Right lobe of liver (tissue), 6 donors: Measurements from ENCODE around the gene TMEM247. TPM values are rescaled to one million over a fixed set of nuclear protein-coding genes. Genes with fewer than 3 reads are reported as not detected.

Experiments used
- ATAC-seq, 4 donors: fragments of 200-7000 bp; cut with Tn5 transposase; one replicate each; pipeline ENCODE4 v1.9.1; 2020; ENCODE audit warnings: mild to moderate bottlenecking in 4 of 4, moderate library complexity in 4 of 4
- DNase-seq, 3 donors: peaks; one replicate each; pipeline ENCODE4 v3.0.0-alpha.2; 2020
- H3K27ac ChIP-seq, 3 donors: fragments of 200-600 bp; one replicate each; pipeline ENCODE4 v1.8.0; 2022
- H3K27me3 ChIP-seq, 2 donors: fragments of 200-600 bp; one replicate each; pipeline ENCODE4 v1.8.0; 2022
- H3K36me3 ChIP-seq, 4 donors: fragments of 200-600 bp; sonication (generic) in 1 of 4; one replicate each; pipeline versions ENCODE4 v1.5.1 to v1.8.0; 2017 to 2022; ENCODE audit warnings: control low read depth in 1 of 4
- H3K4me1 ChIP-seq, 4 donors: fragments of 200-600 bp; sonication (generic) in 1 of 4; one replicate each; pipeline versions ENCODE4 v1.5.1 to v1.8.0; 2017 to 2022; ENCODE audit warnings: control low read depth in 1 of 4
- H3K4me3 ChIP-seq, 3 donors: fragments of 200-600 bp; one replicate each; pipeline ENCODE4 v1.8.0; 2022
- H3K9me3 ChIP-seq, 4 donors: fragments of 200-600 bp; sonication (generic) in 1 of 4; one replicate each; pipeline versions ENCODE4 v1.5.1 to v1.8.0; 2017 to 2022; ENCODE audit warnings: control low read depth in 1 of 4
- CTCF ChIP-seq, 4 donors: fragments of 200-600 bp in 3 of 4; fragments of 450-650 bp in 1 of 4; IDR thresholded peaks; one replicate each; pipeline versions ENCODE4 v1.5.1 to v1.8.0; 2016 to 2022; ENCODE audit warnings: antibody characterized with exemption in 4 of 4, mild to moderate bottlenecking in 2 of 4
- POLR2A ChIP-seq: fragments of 450-650 bp; IDR thresholded peaks from one replicate; pipeline ENCODE4 v1.6.1; 2017; ENCODE audit warnings: antibody characterized with exemption, mild to moderate bottlenecking
- WGBS: methylation state at CpG from one replicate; pipeline ENCODE4 v1.1.6; 2018; ENCODE audit warnings: low coverage, low lambda C conversion rate; ENCODE audit not compliant: insufficient coverage; ENCODE audit errors: missing lambda C conversion rate; 5-methylcytosine and 5-hydroxymethylcytosine counted together
- intact Hi-C, 2 donors: fragments of 100-400 bp; cut with DNase I; formaldehyde crosslinking; loops; one replicate each; pipeline versions ENCODE4 v1.11.2 to v1.14.1; 2022
- total RNA-seq, 6 experiments: library from RNA; depleted of rRNA in 2 of 6; stranded (reverse); fragments of >200 nt in 2 of 6; fragmentation: NEBNext Ultra II Directional in 3 of 6; extraction: Animal tissue kit (Norgen Biotek cat#: 25700) in 3 of 6; gene quantifications; one replicate each; pipeline versions ENCODE4 v1.1.0 to v1.2.4, GENCODE V29; 2016 to 2023
- donor health status: DM: no; HTN: yes; CAD: no.
- donor health status: DM: no; HTN: no; CAD: no.
- donor health status: DM: no; HTN: no; CAD: no.
- donor health status: DM: no; HTN: yes; CAD: no.
- donor health status: DM: no; HTN: yes; CAD: no.

The TMEM247 gene
- total RNA-seq, 6 experiments from 2014 or later, result not detected

- Histone ChIP-seq H3K27ac (no peak overlapping the region), H3K4me3 (no peak overlapping the region), H3K9me3 (no peaks in the 10 kb centered on the region), H3K36me3 (no peaks in the 10 kb centered on the region), H3K27me3 (no peaks in the 10 kb centered on the region), H3K4me1 (no peaks in the 10 kb centered on the region)
- intact Hi-C loops, result no loop called here
- ATAC-seq, result no peak
- DNase-seq, result no peak
- no peak for TF ChIP-seq CTCF (IDR thresholded peaks at IDR 0.05)
- no peak for TF ChIP-seq POLR2A
- WGBS, result 70% methylated on average over 6 of the region's 6 CpGs
These were observed 21.4 kb downstream of the TMEM247 start for GRCh38 chr2:46500801-46501200.

DNA sequence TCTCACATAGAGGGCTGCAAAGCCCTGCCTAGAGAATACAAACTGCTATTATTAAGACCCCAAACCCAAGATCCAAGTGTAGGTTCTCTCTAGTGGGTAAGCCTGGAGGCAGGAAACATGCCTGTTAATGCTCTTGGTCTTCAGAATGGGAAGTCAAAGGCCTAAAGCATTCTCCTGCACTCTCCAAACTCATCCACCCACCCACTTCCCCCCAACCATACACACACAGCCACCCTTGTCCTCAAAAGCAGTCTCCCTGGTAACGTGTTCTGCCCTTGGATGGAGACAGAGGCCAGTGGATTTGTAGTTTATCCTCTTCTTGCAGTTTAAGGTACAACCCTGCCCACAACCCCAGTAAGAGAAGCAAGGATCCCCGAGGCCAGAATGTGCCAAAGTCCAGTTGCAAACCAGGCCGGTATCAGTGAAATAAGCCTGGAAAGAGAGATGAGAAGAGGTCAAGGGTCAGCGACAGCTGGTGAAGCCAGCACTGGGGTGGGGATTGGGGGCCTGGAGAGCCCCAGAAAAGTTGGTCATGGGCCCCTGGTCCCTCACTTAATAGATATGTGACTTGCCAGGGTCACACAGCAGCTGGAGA, 23.0 kb downstream of the TMEM247 start:
- Histone ChIP-seq H3K4me1 (no peaks in the 10 kb centered on the region), H3K9me3 (no peaks in the 10 kb centered on the region), H3K4me3 (no peak overlapping the region), H3K36me3 (no peaks in the 10 kb centered on the region), H3K27me3 (no peaks in the 10 kb centered on the region), H3K27ac (no peak overlapping the region)
- no peak for DNase-seq
- intact Hi-C loops, result no loop called here
- WGBS, result 61% methylated on average over 4 of the region's 4 CpGs
- no peak for TF ChIP-seq CTCF (IDR thresholded peaks at IDR 0.05)
- no peak for TF ChIP-seq POLR2A
- no peak for ATAC-seq

DNA sequence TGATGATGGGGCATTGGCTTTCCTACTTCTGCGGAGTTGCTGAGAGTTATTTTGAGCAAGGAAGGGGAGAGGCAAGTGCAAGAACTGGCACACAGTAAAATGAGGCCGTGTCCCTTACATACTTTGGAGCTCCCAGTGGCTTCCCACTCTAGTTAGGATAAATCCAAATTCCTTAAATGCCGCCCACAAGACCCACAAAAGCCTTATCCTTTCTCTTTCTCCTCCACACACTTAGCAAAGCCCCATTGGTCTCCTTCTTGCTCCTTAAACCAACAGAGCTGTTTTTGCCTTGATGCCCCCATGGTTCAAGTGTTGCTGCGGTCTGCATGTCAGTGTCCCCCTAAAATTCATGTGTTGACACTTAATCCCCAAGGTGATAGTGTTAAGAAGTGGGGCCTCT, 24.3 kb downstream of the TMEM247 start:
- WGBS, result 76% methylated on average over 3 of the region's 4 CpGs
- intact Hi-C loops, result no loop called here

DNA sequence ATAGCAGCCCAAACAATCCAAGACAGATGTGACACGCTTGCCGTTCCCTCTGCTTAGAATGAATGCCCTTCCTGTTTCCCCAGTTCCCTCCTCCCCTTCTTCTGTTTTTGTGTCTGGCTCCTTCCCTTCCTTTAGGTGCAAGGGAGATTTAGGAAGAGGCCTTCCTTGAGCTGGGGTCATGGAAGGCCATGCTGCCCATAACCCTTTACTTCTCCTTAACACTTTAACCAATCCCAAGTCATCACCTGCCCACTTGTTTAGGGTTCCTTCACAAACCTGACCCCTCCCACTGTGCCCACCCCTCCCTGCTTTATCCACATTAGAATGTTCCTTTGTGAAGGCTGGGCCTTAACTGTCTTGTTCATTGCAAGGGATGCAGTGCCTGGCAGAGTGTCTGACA, 24.9 kb downstream of the TMEM247 start:
- ATAC-seq (no peak), DNase-seq (no peak)
- no peaks in the 10 kb centered on the region for H3K27me3 ChIP-seq
- H3K36me3 ChIP-seq, result no peaks in the 10 kb centered on the region
- H3K4me3 ChIP-seq, result no peak overlapping the region
- intact Hi-C loops, result no loop called here
- no peaks in the 10 kb centered on the region for H3K4me1 ChIP-seq
- H3K9me3 ChIP-seq, result no peaks in the 10 kb centered on the region
- no CpG with 5 or more reads among the region's 2 CpGs for WGBS
- TF ChIP-seq POLR2A, result no peak
- TF ChIP-seq CTCF (IDR thresholded peaks at IDR 0.05), result no peak
- H3K27ac ChIP-seq, result no peak overlapping the region

More for the DNA sequence above, 24.3 kb downstream of the TMEM247 start:
- Histone ChIP-seq H3K27ac (no peak overlapping the region), H3K9me3 (no peaks in the 10 kb centered on the region), H3K27me3 (no peaks in the 10 kb centered on the region), H3K4me1 (no peaks in the 10 kb centered on the region), H3K36me3 (no peaks in the 10 kb centered on the region), H3K4me3 (no peak overlapping the region)
- DNase-seq (no peak), ATAC-seq (no peak)
- TF ChIP-seq CTCF (IDR thresholded peaks at IDR 0.05), result no peak
- no peak for TF ChIP-seq POLR2A
